Activated naive CD8-positive, alpha-beta T cell treated with anti-CD3 and anti-CD28 coated beads for 36 hours (primary cell): ENCODE results near the gene SIRT5. TPM values are rescaled to one million over a fixed set of nuclear protein-coding genes. Genes with fewer than 3 reads are reported as not detected.

Source experiments
- DNase-seq: peaks from one replicate; pipeline ENCODE4 v3.0.0; 2021
- H3K27ac Mint-ChIP-seq: one replicate; pipeline ENCODE4 v1.8.0; 2022; ENCODE audit warnings: mild to moderate bottlenecking, moderate library complexity, mixed read lengths
- H3K27me3 Mint-ChIP-seq: one replicate; pipeline ENCODE4 v1.8.0; 2022; ENCODE audit warnings: mild to moderate bottlenecking, mixed read lengths
- H3K36me3 Mint-ChIP-seq: one replicate; pipeline ENCODE4 v1.8.0; 2021; ENCODE audit warnings: mild to moderate bottlenecking, mixed read lengths
- H3K4me1 Mint-ChIP-seq: one replicate; pipeline ENCODE4 v1.8.0; 2021; ENCODE audit warnings: mixed read lengths
- H3K4me3 Mint-ChIP-seq: one replicate; pipeline ENCODE4 v1.8.0; 2022; ENCODE audit warnings: mild to moderate bottlenecking, moderate library complexity, mixed read lengths
- H3K9me3 Mint-ChIP-seq: one replicate; pipeline ENCODE4 v1.8.0; 2022; ENCODE audit warnings: mixed read lengths
- total RNA-seq, 2 experiments: library from RNA; stranded (reverse); gene quantifications; one replicate each; pipeline ENCODE4 v1.2.3, GENCODE V29; 2021

SIRT5 gene
- total RNA-seq, 2 experiments from 2014 or later = 8.9 to 9.9 TPM

GRCh38 chr6:13539572-13539971 lies 34.8 kb upstream of the SIRT5 start:
- Mint-ChIP-seq H3K36me3 (no peaks in the 10 kb centered on the region), H3K27ac (no peak overlapping the region), H3K27me3 (no peaks in the 10 kb centered on the region), H3K9me3 (no peaks in the 10 kb centered on the region), H3K4me1 (no peaks in the 10 kb centered on the region), H3K4me3 (no peak overlapping the region)
- no peak for DNase-seq

- Mint-ChIP-seq H3K36me3 (no peaks in the 10 kb centered on the region), H3K27me3 (no peaks in the 10 kb centered on the region), H3K27ac (no peak overlapping the region), H3K9me3 (no peaks in the 10 kb centered on the region), H3K4me1 (no peaks in the 10 kb centered on the region), H3K4me3 (no peak overlapping the region)
- DNase-seq = no peak
Observed at GRCh38 chr6:13541496-13541895, 32.9 kb upstream of the SIRT5 start.

GRCh38 chr6:13544454-13545186 lies 29.8 kb upstream of the SIRT5 start:
- Mint-ChIP-seq H3K27ac (no peak overlapping the region), H3K9me3 (no peaks in the 10 kb centered on the region), H3K36me3 (no peaks in the 10 kb centered on the region), H3K4me1 (no peaks in the 10 kb centered on the region), H3K4me3 (no peak overlapping the region), H3K27me3 (no peaks in the 10 kb centered on the region)
- DNase-seq = no peak

GRCh38 chr6:13545885-13546284 lies 28.5 kb upstream of the SIRT5 start:
- H3K27ac Mint-ChIP-seq = no peak overlapping the region
- H3K9me3 Mint-ChIP-seq = no peaks in the 10 kb centered on the region
- no peak overlapping the region for H3K4me3 Mint-ChIP-seq
- H3K27me3 Mint-ChIP-seq = no peaks in the 10 kb centered on the region
- no peak for DNase-seq
- no peaks in the 10 kb centered on the region for H3K4me1 Mint-ChIP-seq
- no peaks in the 10 kb centered on the region for H3K36me3 Mint-ChIP-seq

- Mint-ChIP-seq H3K36me3 (no peaks in the 10 kb centered on the region), H3K4me1 (no peaks in the 10 kb centered on the region), H3K4me3 (no peak overlapping the region), H3K27me3 (no peaks in the 10 kb centered on the region), H3K9me3 (no peaks in the 10 kb centered on the region), H3K27ac (no peak overlapping the region)
- DNase-seq = no peak
Observed at GRCh38 chr6:13548500-13549210, 25.7 kb upstream of the SIRT5 start.

- no peak overlapping the region for H3K4me3 Mint-ChIP-seq
Observed at GRCh38 chr6:13550656-13551055, 23.7 kb upstream of the SIRT5 start.

GRCh38 chr6:13553646-13554045 lies 20.8 kb upstream of the SIRT5 start:
- no peak overlapping the region for H3K4me3 Mint-ChIP-seq
- no peaks in the 10 kb centered on the region for H3K9me3 Mint-ChIP-seq
- H3K27ac Mint-ChIP-seq = no peak overlapping the region
- H3K36me3 Mint-ChIP-seq = no peaks in the 10 kb centered on the region
- no peak for DNase-seq
- no peaks in the 10 kb centered on the region for H3K4me1 Mint-ChIP-seq
- H3K27me3 Mint-ChIP-seq = no peaks in the 10 kb centered on the region

More at GRCh38 chr6:13550656-13551055, 23.7 kb upstream of the SIRT5 start:
- Mint-ChIP-seq H3K27ac (no peak overlapping the region), H3K27me3 (no peaks in the 10 kb centered on the region), H3K4me1 (no peaks in the 10 kb centered on the region), H3K9me3 (no peaks in the 10 kb centered on the region), H3K36me3 (no peaks in the 10 kb centered on the region)
- DNase-seq = no peak

- Mint-ChIP-seq H3K4me1 (peaks cover 2% of the 10 kb centered on the region), H3K4me3 (no peak overlapping the region), H3K27ac (no peak overlapping the region), H3K27me3 (no peaks in the 10 kb centered on the region), H3K36me3 (no peaks in the 10 kb centered on the region), H3K9me3 (no peaks in the 10 kb centered on the region)
- DNase-seq = no peak
Observed at GRCh38 chr6:13554929-13555333, 19.5 kb upstream of the SIRT5 start.

GRCh38 chr6:13557841-13558240 lies 16.6 kb upstream of the SIRT5 start:
- H3K36me3 Mint-ChIP-seq = no peaks in the 10 kb centered on the region
- no peak for DNase-seq
- no peaks in the 10 kb centered on the region for H3K9me3 Mint-ChIP-seq
- peaks cover 2% of the 10 kb centered on the region for H3K4me1 Mint-ChIP-seq
- H3K4me3 Mint-ChIP-seq = no peak overlapping the region
- H3K27me3 Mint-ChIP-seq = peaks cover 5% of the 10 kb centered on the region
- H3K27ac Mint-ChIP-seq = no peak overlapping the region

GRCh38 chr6:13558718-13559117 lies 15.7 kb upstream of the SIRT5 start:
- no peak for DNase-seq
- peaks cover 2% of the 10 kb centered on the region for H3K4me1 Mint-ChIP-seq
- H3K36me3 Mint-ChIP-seq = no peaks in the 10 kb centered on the region
- no peak overlapping the region for H3K4me3 Mint-ChIP-seq
- no peak overlapping the region for H3K27ac Mint-ChIP-seq
- no peaks in the 10 kb centered on the region for H3K9me3 Mint-ChIP-seq
- peaks cover 5% of the 10 kb centered on the region for H3K27me3 Mint-ChIP-seq

GRCh38 chr6:13559251-13559650 lies 15.2 kb upstream of the SIRT5 start:
- H3K4me3 Mint-ChIP-seq = no peak overlapping the region

GRCh38 chr6:13559968-13560650 lies 14.3 kb upstream of the SIRT5 start:
- H3K27me3 Mint-ChIP-seq = peaks cover 5% of the 10 kb centered on the region
- H3K4me1 Mint-ChIP-seq = peaks cover 2% of the 10 kb centered on the region
- H3K4me3 Mint-ChIP-seq = no peak overlapping the region
- H3K36me3 Mint-ChIP-seq = no peaks in the 10 kb centered on the region
- no peaks in the 10 kb centered on the region for H3K9me3 Mint-ChIP-seq
- H3K27ac Mint-ChIP-seq = no peak overlapping the region
- no peak for DNase-seq

More at GRCh38 chr6:13559251-13559650, 15.2 kb upstream of the SIRT5 start:
- no peaks in the 10 kb centered on the region for H3K9me3 Mint-ChIP-seq
- no peak overlapping the region for H3K27ac Mint-ChIP-seq
- no peak for DNase-seq
- no peaks in the 10 kb centered on the region for H3K36me3 Mint-ChIP-seq
- peaks cover 5% of the 10 kb centered on the region for H3K27me3 Mint-ChIP-seq
- H3K4me1 Mint-ChIP-seq = peaks cover 2% of the 10 kb centered on the region

GRCh38 chr6:13560651-13561044 lies 13.8 kb upstream of the SIRT5 start:
- Mint-ChIP-seq H3K9me3 (no peaks in the 10 kb centered on the region), H3K4me1 (peaks cover 2% of the 10 kb centered on the region)
- no peak for DNase-seq

GRCh38 chr6:13561624-13562267 lies 12.7 kb upstream of the SIRT5 start:
- H3K4me1 Mint-ChIP-seq = peaks cover 2% of the 10 kb centered on the region
- H3K27me3 Mint-ChIP-seq = peaks cover 11% of the 10 kb centered on the region
- H3K4me3 Mint-ChIP-seq = no peak overlapping the region
- H3K9me3 Mint-ChIP-seq = no peaks in the 10 kb centered on the region
- H3K27ac Mint-ChIP-seq = no peak overlapping the region
- H3K36me3 Mint-ChIP-seq = no peaks in the 10 kb centered on the region
- no peak for DNase-seq

More at GRCh38 chr6:13560651-13561044, 13.8 kb upstream of the SIRT5 start:
- Mint-ChIP-seq H3K4me3 (no peak overlapping the region), H3K27me3 (peaks cover 5% of the 10 kb centered on the region), H3K36me3 (no peaks in the 10 kb centered on the region), H3K27ac (no peak overlapping the region)

- no peaks in the 10 kb centered on the region for H3K36me3 Mint-ChIP-seq
- no peak overlapping the region for H3K27ac Mint-ChIP-seq
- peaks cover 11% of the 10 kb centered on the region for H3K27me3 Mint-ChIP-seq
- DNase-seq = no peak
- H3K9me3 Mint-ChIP-seq = no peaks in the 10 kb centered on the region
- no peak overlapping the region for H3K4me3 Mint-ChIP-seq
- H3K4me1 Mint-ChIP-seq = peaks cover 2% of the 10 kb centered on the region
Observed at GRCh38 chr6:13563009-13563408, 11.4 kb upstream of the SIRT5 start.
